Astrocyte (in vitro differentiated cells and primary cell): ENCODE results near the gene ATF6.

Experiments used
- EZH2 ChIP-seq: IDR thresholded peaks from 2 replicates; pipeline ENCODE4 v1.6.1; 2012; ENCODE audit warnings: mild to moderate bottlenecking, low read length, inconsistent platforms; ENCODE audit not compliant: insufficient read depth
- TF ChIP-seq, protein P1 (sequence below): IDR thresholded peaks from 2 replicates; pipeline ENCODE4 v1.5.1; 2011; ENCODE audit warnings: low read depth, mild to moderate bottlenecking, inconsistent platforms, low read length, moderate library complexity; ENCODE audit not compliant: insufficient read depth

DNA sequence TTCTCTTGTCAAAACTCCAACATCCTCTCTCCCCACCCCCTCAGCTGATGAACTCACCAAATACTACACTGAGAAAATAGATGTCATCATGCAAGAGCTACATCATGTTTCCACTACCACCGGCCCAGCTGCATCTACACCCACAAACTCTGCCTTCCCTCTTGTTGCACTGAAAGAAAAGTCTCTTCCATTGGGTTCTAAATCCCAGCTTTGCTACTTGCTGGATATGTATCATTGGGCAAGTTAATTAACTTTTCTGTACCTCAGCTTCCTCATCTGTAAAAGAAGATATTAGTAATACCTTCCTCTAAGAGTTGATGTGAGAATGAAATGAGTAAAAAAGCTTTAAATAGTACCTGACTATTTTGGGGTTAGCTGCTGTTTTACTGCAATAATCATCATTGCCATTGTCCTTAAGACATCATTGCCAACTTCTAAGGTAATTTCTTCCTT is 149.0 kb downstream of the ATF6 start:
- TF ChIP-seq, protein P1, sequence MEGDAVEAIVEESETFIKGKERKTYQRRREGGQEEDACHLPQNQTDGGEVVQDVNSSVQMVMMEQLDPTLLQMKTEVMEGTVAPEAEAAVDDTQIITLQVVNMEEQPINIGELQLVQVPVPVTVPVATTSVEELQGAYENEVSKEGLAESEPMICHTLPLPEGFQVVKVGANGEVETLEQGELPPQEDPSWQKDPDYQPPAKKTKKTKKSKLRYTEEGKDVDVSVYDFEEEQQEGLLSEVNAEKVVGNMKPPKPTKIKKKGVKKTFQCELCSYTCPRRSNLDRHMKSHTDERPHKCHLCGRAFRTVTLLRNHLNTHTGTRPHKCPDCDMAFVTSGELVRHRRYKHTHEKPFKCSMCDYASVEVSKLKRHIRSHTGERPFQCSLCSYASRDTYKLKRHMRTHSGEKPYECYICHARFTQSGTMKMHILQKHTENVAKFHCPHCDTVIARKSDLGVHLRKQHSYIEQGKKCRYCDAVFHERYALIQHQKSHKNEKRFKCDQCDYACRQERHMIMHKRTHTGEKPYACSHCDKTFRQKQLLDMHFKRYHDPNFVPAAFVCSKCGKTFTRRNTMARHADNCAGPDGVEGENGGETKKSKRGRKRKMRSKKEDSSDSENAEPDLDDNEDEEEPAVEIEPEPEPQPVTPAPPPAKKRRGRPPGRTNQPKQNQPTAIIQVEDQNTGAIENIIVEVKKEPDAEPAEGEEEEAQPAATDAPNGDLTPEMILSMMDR, result no peak
- no peak for TF ChIP-seq EZH2
